ENCODE results near the gene KIF26B.
A peak's percentile ranks its signal among the peaks of the same experiment; 100 is the strongest.

Gene KIF26B

DNA sequence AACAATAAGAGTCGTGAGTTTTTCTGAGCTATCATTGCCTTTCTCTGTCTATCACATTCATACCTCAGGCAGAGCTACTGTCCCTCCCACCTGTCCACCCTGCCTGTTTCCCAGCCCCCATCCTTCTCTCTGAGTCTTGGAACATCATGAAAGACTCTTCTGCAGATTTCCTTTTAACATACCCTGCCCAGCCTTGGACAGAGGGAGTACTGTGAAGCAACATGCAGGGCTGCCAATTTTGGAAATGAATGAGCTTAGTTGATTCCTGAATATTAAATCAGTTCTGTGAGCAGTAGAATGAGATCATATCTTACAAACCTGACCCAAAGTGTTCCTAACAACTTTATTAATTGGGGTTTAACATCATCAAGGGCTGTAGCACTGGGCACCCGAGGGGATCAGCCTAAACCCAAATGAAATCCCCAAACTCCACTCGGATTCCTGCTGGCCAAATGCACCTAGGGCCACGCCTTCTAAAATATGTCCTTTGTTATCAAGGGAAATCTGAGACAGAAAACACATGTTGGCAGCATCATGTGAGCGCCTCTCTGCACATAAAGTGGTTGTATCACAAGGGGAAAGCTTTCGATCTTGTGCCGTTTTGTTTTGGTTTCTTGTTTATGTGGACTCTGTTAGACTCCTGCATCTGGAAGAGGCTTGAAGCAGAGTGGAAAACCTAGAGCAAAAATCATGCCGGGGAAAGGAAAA lies 357.6 kb downstream of the KIF26B start:
- peak overlapping the region; percentile 30; the same call in 1 of the 2 replicates for H3K9ac ChIP-seq (ENCODE audit: low read length)
- H3K36me3 ChIP-seq (replicated peaks; ENCODE audit: low read depth, low read length) = no peaks in the 10 kb centered on the region
- TF ChIP-seq, protein P1, sequence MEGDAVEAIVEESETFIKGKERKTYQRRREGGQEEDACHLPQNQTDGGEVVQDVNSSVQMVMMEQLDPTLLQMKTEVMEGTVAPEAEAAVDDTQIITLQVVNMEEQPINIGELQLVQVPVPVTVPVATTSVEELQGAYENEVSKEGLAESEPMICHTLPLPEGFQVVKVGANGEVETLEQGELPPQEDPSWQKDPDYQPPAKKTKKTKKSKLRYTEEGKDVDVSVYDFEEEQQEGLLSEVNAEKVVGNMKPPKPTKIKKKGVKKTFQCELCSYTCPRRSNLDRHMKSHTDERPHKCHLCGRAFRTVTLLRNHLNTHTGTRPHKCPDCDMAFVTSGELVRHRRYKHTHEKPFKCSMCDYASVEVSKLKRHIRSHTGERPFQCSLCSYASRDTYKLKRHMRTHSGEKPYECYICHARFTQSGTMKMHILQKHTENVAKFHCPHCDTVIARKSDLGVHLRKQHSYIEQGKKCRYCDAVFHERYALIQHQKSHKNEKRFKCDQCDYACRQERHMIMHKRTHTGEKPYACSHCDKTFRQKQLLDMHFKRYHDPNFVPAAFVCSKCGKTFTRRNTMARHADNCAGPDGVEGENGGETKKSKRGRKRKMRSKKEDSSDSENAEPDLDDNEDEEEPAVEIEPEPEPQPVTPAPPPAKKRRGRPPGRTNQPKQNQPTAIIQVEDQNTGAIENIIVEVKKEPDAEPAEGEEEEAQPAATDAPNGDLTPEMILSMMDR (IDR thresholded peaks at IDR 0.05; ENCODE audit: low read depth, low read length) = no peak
- TF ChIP-seq EZH2phosphoT487 (IDR thresholded peaks at IDR 0.05; ENCODE audit: low read depth) = no peak
- H3K4me2 ChIP-seq (ENCODE audit: low read length) = peak overlapping the region; percentile 83
- H2AFZ ChIP-seq (ENCODE audit: low read depth, low read length) = peak overlapping the region; percentile 70
- peaks cover 38% of the 10 kb centered on the region for H3K27me3 ChIP-seq (ENCODE audit: low read depth, low read length)
- no peaks in the 10 kb centered on the region for H3K9me3 ChIP-seq (ENCODE audit: insufficient read depth, low read length)
- peaks cover 30% of the 10 kb centered on the region for H3K4me1 ChIP-seq (ENCODE audit: low read length)
- no peak overlapping the region for H3K27ac ChIP-seq (ENCODE audit: low read length)
- no peaks in the 10 kb centered on the region for H4K20me1 ChIP-seq (ENCODE audit: insufficient read depth, low read length)
- H3K79me2 ChIP-seq (ENCODE audit: low read length) = no peaks in the 10 kb centered on the region
- H3K4me3 ChIP-seq (ENCODE audit: low read length) = peak overlapping the region; percentile 67

DNA sequence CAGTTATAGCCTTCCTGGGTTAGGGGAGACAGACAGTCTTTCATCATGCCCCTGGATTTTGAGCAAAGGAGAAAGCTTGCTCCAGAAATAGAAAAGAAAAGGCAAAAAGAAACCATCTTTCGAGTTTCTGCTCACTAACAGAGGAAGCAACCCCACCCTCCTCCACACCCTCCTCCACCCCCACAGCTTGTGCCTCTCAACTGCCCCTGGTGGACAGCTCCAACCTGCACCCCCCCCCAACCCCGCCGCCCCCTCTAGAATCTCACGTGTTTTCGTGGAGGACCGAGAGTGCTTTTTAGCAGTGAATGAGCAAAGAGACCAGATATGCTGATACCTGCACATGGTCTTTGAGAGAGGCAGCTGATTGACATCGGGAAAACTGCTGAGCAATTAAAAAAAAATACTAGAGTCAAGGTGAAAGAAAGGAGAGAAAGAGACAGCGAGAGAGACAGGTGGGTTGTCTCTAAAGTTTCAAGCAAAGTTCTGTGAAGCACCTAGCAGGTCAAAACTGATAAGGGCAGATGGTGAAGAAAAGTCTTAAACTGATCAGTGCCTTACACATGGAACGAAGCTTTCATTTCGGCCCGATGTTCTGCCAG lies 358.3 kb downstream of the KIF26B start:
- Histone ChIP-seq H3K4me1 (ENCODE audit: low read length) (peaks cover 30% of the 10 kb centered on the region), H3K4me2 (ENCODE audit: low read length) (peak overlapping the region; percentile 83), H3K36me3 (replicated peaks; ENCODE audit: low read depth, low read length) (no peaks in the 10 kb centered on the region), H4K20me1 (ENCODE audit: insufficient read depth, low read length) (no peaks in the 10 kb centered on the region), H2AFZ (ENCODE audit: low read depth, low read length) (peak overlapping the region; percentile 70), H3K4me3 (ENCODE audit: low read length) (peak overlapping the region; percentile 67), H3K27ac (ENCODE audit: low read length) (no peak overlapping the region), H3K79me2 (ENCODE audit: low read length) (no peaks in the 10 kb centered on the region), H3K27me3 (ENCODE audit: low read depth, low read length) (peaks cover 38% of the 10 kb centered on the region), H3K9me3 (ENCODE audit: insufficient read depth, low read length) (no peaks in the 10 kb centered on the region), H3K9ac (ENCODE audit: low read length) (peak overlapping the region; percentile 30; the same call in 1 of the 2 replicates)
- TF ChIP-seq EZH2phosphoT487 (IDR thresholded peaks at IDR 0.05; ENCODE audit: low read depth) = no peak
- TF ChIP-seq, protein P1 (IDR thresholded peaks at IDR 0.05; ENCODE audit: low read depth, low read length) = peak; percentile 41

DNA sequence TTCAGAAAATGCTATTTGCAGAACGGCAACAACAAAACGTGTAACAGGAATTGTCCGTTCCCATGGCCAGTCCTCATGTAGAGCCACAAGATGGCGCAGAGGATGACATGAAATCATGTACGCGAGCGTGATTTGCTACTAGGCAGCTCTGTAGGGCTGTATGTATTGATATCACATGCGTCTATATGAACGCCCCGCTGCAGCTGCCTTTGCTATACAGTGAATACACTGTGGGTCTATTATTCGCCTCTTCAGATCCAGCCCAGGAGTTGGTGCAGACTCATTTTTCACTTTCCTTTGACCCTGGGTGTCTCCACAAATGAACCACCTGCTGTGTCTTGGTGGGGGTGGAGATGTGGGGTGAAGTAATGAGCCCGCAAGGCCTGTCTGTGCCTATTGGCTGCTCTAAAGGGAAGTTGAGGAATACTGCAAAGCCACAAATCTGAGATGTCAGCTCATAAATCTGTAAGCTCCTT lies 361.5 kb downstream of the KIF26B start:
- no peak for TF ChIP-seq EZH2phosphoT487 (IDR thresholded peaks at IDR 0.05; ENCODE audit: low read depth)
- TF ChIP-seq, protein P1 (IDR thresholded peaks at IDR 0.05; ENCODE audit: low read depth, low read length) = peak; percentile 75
- H3K4me3 ChIP-seq (ENCODE audit: low read length) = peak overlapping the region; percentile 45
- H2AFZ ChIP-seq (ENCODE audit: low read depth, low read length) = peak overlapping the region; percentile 59
- no peaks in the 10 kb centered on the region for H3K9me3 ChIP-seq (ENCODE audit: insufficient read depth, low read length)
- no peaks in the 10 kb centered on the region for H3K36me3 ChIP-seq (replicated peaks; ENCODE audit: low read depth, low read length)
- H3K4me1 ChIP-seq (ENCODE audit: low read length) = peaks cover 19% of the 10 kb centered on the region
- H4K20me1 ChIP-seq (ENCODE audit: insufficient read depth, low read length) = no peaks in the 10 kb centered on the region
- peak overlapping the region; percentile 65 for H3K4me2 ChIP-seq (ENCODE audit: low read length)
- H3K27me3 ChIP-seq (ENCODE audit: low read depth, low read length) = peaks cover 13% of the 10 kb centered on the region
- H3K9ac ChIP-seq (ENCODE audit: low read length) = no peak overlapping the region
- no peak overlapping the region for H3K27ac ChIP-seq (ENCODE audit: low read length)
- no peaks in the 10 kb centered on the region for H3K79me2 ChIP-seq (ENCODE audit: low read length)

DNA sequence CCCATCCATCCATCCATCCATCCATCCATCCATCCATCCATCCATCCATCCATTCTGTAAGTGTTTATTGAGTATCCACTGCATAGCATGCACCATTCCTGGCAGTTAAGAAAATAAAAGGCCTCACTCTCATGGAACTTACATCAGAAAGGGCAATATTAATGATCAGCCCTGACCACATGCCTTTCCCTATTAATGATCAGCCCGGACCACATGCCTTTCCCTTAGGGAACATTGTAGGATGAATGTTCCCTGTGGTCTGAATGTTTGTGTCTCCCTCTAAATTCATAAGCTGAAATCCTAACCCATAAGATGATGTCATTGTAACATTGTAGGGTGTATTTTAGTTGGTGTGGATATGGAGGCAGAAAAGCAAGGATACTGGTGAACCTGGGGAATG lies 365.8 kb downstream of the KIF26B start:
- no peak overlapping the region for H3K4me2 ChIP-seq (ENCODE audit: low read length)
- H3K4me3 ChIP-seq (ENCODE audit: low read length) = no peak overlapping the region
- TF ChIP-seq, protein P1 (IDR thresholded peaks at IDR 0.05; ENCODE audit: low read depth, low read length) = no peak
- TF ChIP-seq EZH2phosphoT487 (IDR thresholded peaks at IDR 0.05; ENCODE audit: low read depth) = no peak
- H3K4me1 ChIP-seq (ENCODE audit: low read length) = peaks cover 20% of the 10 kb centered on the region
- no peak overlapping the region for H2AFZ ChIP-seq (ENCODE audit: low read depth, low read length)
- H3K79me2 ChIP-seq (ENCODE audit: low read length) = no peaks in the 10 kb centered on the region
- no peaks in the 10 kb centered on the region for H4K20me1 ChIP-seq (ENCODE audit: insufficient read depth, low read length)
- no peak overlapping the region for H3K9ac ChIP-seq (ENCODE audit: low read length)
- H3K36me3 ChIP-seq (replicated peaks; ENCODE audit: low read depth, low read length) = no peaks in the 10 kb centered on the region
- H3K27me3 ChIP-seq (ENCODE audit: low read depth, low read length) = peaks cover 5% of the 10 kb centered on the region
- no peak overlapping the region for H3K27ac ChIP-seq (ENCODE audit: low read length)
- H3K9me3 ChIP-seq (ENCODE audit: insufficient read depth, low read length) = no peaks in the 10 kb centered on the region

All from OCI-LY3 (cell line).